Subcutaneous abdominal adipose tissue (tissue), 5 donors: ENCODE measurements around the gene SERPIND1.
"Not testable (repeated sequence)": the region's sequence is repeated elsewhere in the genome, so short reads cannot be mapped to it uniquely, and the experiment has no call there.

Source experiments
- H3K27ac ChIP-seq: one replicate; pipeline ENCODE4 v1.7.0; 2013; ENCODE audit warnings: low read depth, mild to moderate bottlenecking, inconsistent platforms, low read length, moderate library complexity
- H3K27me3 ChIP-seq, 5 donors: one replicate each; pipeline ENCODE4 v1.7.0; 2013; ENCODE audit warnings: low read length in 5 of 5, inconsistent platforms in 1 of 5; ENCODE audit not compliant: control insufficient read depth in 5 of 5, insufficient read depth in 4 of 5
- H3K36me3 ChIP-seq, 5 donors: one replicate each; pipeline ENCODE4 v1.7.0; 2013; ENCODE audit warnings: low read length in 5 of 5; ENCODE audit not compliant: control insufficient read depth in 5 of 5, insufficient read depth in 5 of 5
- H3K4me1 ChIP-seq, 5 donors: one replicate each; pipeline ENCODE4 v1.7.0; 2013; ENCODE audit warnings: low read length in 5 of 5, mild to moderate bottlenecking in 3 of 5, moderate library complexity in 1 of 5; ENCODE audit not compliant: control insufficient read depth in 5 of 5, insufficient read depth in 5 of 5
- H3K4me3 ChIP-seq, 5 donors: one replicate each; pipeline ENCODE4 v1.7.0; 2013; ENCODE audit warnings: low read length in 5 of 5, low read depth in 1 of 5
- H3K9ac ChIP-seq, 5 donors: one replicate each; pipeline ENCODE4 v1.7.0; 2013; ENCODE audit warnings: low read length in 5 of 5, mild to moderate bottlenecking in 4 of 5, moderate library complexity in 3 of 5
- H3K9me3 ChIP-seq, 5 donors: one replicate each; pipeline ENCODE4 v1.7.0; 2013; ENCODE audit warnings: low read length in 5 of 5; ENCODE audit not compliant: control insufficient read depth in 5 of 5
- donor health status: healthy.
- donor health status: healthy.
- donor health status: healthy.
- donor health status: healthy.
- donor health status: healthy.

Gene SERPIND1

DNA sequence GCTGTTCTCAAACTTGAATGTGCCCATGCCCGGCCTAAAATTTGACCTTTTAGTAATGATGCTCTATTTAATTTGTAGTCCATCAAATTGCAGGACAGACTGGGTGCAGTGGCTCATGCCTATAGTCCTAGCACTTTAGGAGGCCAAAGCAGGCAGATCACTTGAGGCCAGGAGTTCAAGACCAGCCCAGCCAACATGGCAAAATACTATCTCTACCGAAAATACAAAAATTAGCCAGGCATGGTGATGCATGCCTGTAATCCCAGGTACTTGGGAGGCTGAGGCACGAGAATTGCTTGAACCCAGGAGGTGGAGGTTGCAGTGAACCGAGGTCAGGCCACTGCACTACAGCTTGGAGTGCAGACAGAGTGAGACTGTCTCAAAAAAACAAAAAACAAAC is 51.3 kb downstream of the SERPIND1 start:
- not testable (repeated sequence) for H3K9me3 ChIP-seq, H3K9ac ChIP-seq, H3K27me3 ChIP-seq, H3K27ac ChIP-seq, H3K4me1 ChIP-seq, H3K4me3 ChIP-seq
- H3K36me3 ChIP-seq = peaks cover 17 to 48% (median 23%) of the 10 kb centered on the region in 5 donors

DNA sequence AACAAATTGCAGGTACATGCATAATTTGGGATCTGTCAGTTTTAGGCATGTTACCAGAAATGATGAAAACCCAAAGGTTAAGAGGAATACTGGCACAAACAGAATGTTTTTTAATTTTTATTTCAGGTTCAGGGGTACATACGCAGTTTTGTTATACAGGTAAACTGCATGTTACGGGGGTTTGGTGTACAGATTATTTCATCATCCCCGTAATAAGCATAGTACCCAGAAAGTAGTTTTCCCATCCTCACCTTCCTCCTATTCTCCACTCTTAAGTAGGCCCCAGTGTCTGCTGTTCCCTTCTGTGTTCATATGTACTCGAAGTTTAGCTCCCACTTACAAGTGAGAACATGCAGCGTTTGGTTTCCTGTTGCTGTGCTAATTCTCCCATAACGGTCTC is 51.7 kb downstream of the SERPIND1 start:
- H3K9ac ChIP-seq = no peak overlapping the region
- H3K36me3 ChIP-seq = peaks cover 19 to 48% (median 25%) of the 10 kb centered on the region in 5 donors
- H3K27me3 ChIP-seq = no peaks in the 10 kb centered on the region
- H3K9me3 ChIP-seq = no peaks in the 10 kb centered on the region
- no peaks in the 10 kb centered on the region for H3K4me1 ChIP-seq
- H3K4me3 ChIP-seq = no peak overlapping the region
- H3K27ac ChIP-seq = no peak overlapping the region

DNA sequence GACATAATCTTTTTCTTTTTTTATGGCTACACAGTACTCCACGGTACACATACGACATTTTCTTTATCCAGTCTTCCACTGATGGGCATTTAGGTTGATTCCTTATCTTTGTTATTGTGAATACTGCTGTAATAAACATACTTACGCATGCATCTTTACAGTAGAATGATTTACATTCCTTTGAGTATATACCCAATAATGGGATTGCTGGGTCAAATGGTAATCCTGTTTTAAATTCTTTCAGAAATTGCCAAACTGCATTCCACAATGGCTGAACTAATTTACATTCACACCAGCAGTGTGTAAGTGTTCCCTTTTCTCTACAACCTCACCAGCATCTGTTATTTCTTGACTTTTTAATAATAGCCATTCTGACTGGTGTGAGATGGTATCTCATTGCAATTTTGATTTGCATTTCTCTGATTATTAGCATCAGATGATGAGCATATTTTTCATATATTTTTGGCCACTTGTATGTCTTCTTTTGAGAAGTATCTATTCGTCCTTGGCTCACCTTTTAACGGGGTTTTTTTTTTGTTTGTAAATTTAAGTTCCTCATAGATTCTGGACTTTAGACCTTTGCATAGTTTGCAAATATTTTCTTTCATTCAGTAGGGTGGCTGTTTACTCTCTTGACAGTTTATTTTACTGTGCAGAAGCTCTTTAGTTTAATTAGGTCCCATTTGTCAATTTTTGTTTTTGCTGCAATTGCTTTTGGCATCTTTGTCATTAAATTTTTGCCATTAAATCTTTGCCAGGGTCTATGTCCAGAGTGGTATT is 52.6 kb downstream of the SERPIND1 start:
- not testable (repeated sequence) for H3K9ac ChIP-seq, H3K4me1 ChIP-seq, H3K27ac ChIP-seq, H3K27me3 ChIP-seq, H3K9me3 ChIP-seq, H3K4me3 ChIP-seq
- peaks cover 23 to 54% (median 26%) of the 10 kb centered on the region in 5 donors for H3K36me3 ChIP-seq

DNA sequence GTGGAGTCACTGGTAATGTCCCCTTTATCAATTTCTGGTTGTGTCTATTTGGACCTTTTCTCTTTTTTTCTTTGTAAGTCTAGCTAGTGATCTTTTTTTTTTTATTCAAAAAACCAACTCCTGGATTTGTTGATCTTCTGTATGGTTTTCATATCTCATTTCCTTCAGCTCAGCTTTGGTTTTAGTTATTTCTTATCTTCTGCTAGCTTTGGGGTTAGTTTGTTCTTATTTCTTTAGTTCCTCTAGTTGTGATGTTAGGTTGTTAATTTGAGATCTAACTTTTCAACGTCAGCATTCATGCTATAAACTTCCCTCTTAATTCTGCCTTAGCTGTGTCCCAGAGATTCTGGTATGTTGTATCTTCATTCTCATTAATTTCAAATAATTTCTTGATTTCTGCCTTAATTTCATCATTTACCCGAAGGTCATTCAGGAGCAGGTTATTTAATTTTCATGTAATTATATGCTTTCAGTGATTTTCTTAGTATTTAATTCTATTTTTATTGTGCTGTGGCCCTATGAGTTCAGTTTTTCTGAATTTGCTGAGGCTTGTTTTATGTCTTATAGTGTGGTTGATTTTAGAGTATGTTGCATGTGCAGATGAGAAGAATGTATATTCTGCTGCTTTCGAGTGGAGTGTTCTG is 55.7 kb downstream of the SERPIND1 start:
- Histone ChIP-seq H3K4me3 (no peak overlapping the region), H3K9ac (no peak overlapping the region), H3K27ac (no peak overlapping the region), H3K36me3 (peaks cover 20 to 51% (median 27%) of the 10 kb centered on the region in 5 donors), H3K4me1 (no peaks in the 10 kb centered on the region), H3K27me3 (no peaks in the 10 kb centered on the region), H3K9me3 (no peaks in the 10 kb centered on the region)

DNA sequence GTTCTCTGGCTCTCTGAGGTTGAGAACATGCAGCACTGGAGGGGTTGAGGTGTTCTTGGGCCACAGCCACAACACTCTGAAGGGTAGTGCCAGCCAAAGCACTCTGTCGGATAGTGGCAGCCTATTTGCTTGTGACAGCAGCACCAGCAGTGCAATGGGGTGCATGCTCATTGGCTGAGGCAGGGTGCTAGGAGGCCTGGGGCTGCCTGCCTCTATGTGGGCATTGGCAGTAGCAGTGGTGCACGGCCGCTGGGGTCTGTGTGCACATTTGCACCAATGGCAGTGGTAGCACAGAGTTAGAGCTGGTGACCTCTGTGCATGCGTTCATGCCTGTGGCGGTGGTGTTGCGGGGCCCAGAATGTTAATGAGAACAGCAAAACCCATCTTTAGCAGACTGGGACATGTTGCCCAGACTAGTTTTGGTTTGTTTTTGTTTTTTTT is 59.3 kb downstream of the SERPIND1 start:
- Histone ChIP-seq H3K9ac (no peak overlapping the region), H3K27ac (no peak overlapping the region), H3K27me3 (no peaks in the 10 kb centered on the region), H3K4me3 (no peak overlapping the region), H3K4me1 (peaks cover 0 to 6% (median 0%) of the 10 kb centered on the region in 5 donors), H3K36me3 (peaks cover 18 to 48% (median 20%) of the 10 kb centered on the region in 5 donors), H3K9me3 (no peaks in the 10 kb centered on the region)

DNA sequence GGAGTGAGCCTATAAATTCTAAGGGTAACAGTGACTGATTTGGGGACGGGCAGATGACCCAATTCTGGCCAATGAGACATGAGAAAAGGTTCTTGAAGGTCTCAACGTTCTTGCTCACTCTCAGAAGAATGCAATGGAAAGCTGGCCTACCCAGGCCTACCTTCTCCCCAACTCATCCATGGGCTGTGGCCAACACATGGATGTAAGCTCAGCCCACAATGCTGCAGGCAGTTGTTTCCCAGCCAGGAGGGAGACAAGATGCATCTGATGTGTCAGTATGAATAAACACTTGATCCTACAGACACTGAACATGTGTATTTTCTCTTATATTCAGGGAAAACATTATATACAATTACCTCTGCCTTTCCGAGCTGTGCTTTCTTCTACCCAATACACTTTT is 60.3 kb downstream of the SERPIND1 start:
- H3K4me1 ChIP-seq = peaks cover 0 to 6% (median 0%) of the 10 kb centered on the region in 5 donors
- no peaks in the 10 kb centered on the region for H3K9me3 ChIP-seq
- no peak overlapping the region for H3K27ac ChIP-seq
- H3K4me3 ChIP-seq = no peak overlapping the region
- H3K9ac ChIP-seq = no peak overlapping the region
- H3K36me3 ChIP-seq = peaks cover 18 to 42% (median 20%) of the 10 kb centered on the region in 5 donors
- H3K27me3 ChIP-seq = no peaks in the 10 kb centered on the region

DNA sequence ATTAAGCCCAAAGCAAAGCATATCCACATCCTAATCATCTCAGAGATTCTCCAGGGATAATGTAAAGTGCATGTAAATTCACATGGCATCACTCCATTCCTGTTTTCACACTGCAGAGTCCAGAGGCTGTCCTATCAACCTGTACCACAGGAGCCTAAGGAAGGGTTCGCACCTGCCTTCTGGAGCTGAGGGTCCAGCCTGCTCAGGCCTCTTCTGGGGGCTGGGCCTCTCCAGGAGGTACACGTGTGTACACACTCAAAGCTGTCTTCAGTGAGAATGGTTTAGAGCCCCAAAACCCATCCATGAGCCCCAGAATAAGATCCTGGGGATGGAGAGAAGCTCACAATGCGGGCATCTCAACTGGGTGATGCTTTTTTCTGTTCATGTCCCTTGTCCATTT is 60.8 kb downstream of the SERPIND1 start:
- Histone ChIP-seq H3K9ac (no peak overlapping the region), H3K9me3 (no peaks in the 10 kb centered on the region), H3K4me1 (peaks cover 0 to 6% (median 0%) of the 10 kb centered on the region in 5 donors), H3K27me3 (no peaks in the 10 kb centered on the region), H3K27ac (no peak overlapping the region), H3K4me3 (no peak overlapping the region), H3K36me3 (peaks cover 14 to 41% (median 20%) of the 10 kb centered on the region in 5 donors)
